A549 (cell line): ENCODE results near the gene UNC13B. TPM values are rescaled to one million over a fixed set of nuclear protein-coding genes. Genes with fewer than 3 reads are reported as not detected.

Experiments
- ATAC-seq, 2 experiments: fragments of 200-7000 bp in 1 of 2; fragments of >200 bp in 1 of 2; cut with Nextera tagmentation in 1 of 2; cut with Tn5 transposase in 1 of 2; 3 replicates each; pipeline versions ENCODE4 v1.8.0 to v1.9.1; 2018 to 2020; ENCODE audit warnings: mild to moderate bottlenecking in 1 of 2, moderate library complexity in 1 of 2
- CTCF ChIA-PET: fragments of 300-600 bp; sonication (Branson Sonifier 250); formaldehyde crosslinking; extraction: SDS; loops from one replicate; lab custom pipeline; 2021; ENCODE audit warnings: antibody characterized with exemption, inconsistent platforms; lab: Yijun Ruan, JAX
- POLR2A ChIA-PET: fragments of 350-600 bp; formaldehyde crosslinking; extraction: SDS; loops from one replicate; lab custom pipeline; 2021; ENCODE audit warnings: antibody characterized with exemption, inconsistent platforms; lab: Yijun Ruan, JAX
- DNase-seq, 2 experiments: peaks; one replicate each; pipeline versions ENCODE4 v3.0.0 to v3.0.0-alpha.2; 2011 to 2016; ENCODE audit warnings: low read depth in 1 of 2, low spot score in 1 of 2
- FAIRE-seq: peaks from 2 replicates; lab custom pipeline; 2011; peaks lifted over from hg19 to GRCh38; lab: Jason Lieb, UNC
- H3K27ac ChIP-seq, 2 experiments: fragments of >200 bp; sonication (Bioruptor Twin); formaldehyde crosslinking; 3 replicates each; pipeline ENCODE4 v1.5.1; 2016 to 2017
- H3K4me1 ChIP-seq: fragments of >200 bp; sonication (Bioruptor Twin); formaldehyde crosslinking; 3 replicates; pipeline ENCODE4 v1.6.1; 2016
- H3K4me2 ChIP-seq: fragments of >200 bp; sonication (Bioruptor Twin); formaldehyde crosslinking; 3 replicates; pipeline ENCODE4 v1.6.1; 2016
- H3K4me3 ChIP-seq: fragments of >200 bp; sonication (Bioruptor Twin); formaldehyde crosslinking; 3 replicates; pipeline ENCODE4 v1.5.1; 2016
- H3K9me3 ChIP-seq: fragments of >200 bp; sonication (Bioruptor Twin); formaldehyde crosslinking; 3 replicates; pipeline ENCODE4 v1.6.1; 2016
- ATOH8 ChIP-seq: fragments of 250-450 bp; sonication (Bioruptor Pico); IDR thresholded peaks from 2 replicates; pipeline ENCODE4 v1.5.0; 2020; ENCODE audit warnings: low read depth, mild to moderate bottlenecking, moderate library complexity
- BHLHE40 ChIP-seq: IDR thresholded peaks from 2 replicates; pipeline ENCODE4 v1.6.1; 2012; ENCODE audit warnings: low read depth, low read length, inconsistent platforms
- CEBPB ChIP-seq, 2 experiments: fragments of >200 bp in 1 of 2; sonication (Bioruptor Twin) in 1 of 2; formaldehyde crosslinking in 1 of 2; IDR thresholded peaks; 2 replicates each; pipeline ENCODE4 v1.6.1; 2012 to 2016
- CTCF ChIP-seq: fragments of >200 bp; sonication (Bioruptor Twin); formaldehyde crosslinking; IDR thresholded peaks from 3 replicates; pipeline ENCODE4 v1.5.1; 2016
- EHF ChIP-seq: fragments of 250-450 bp; sonication (Bioruptor Pico); IDR thresholded peaks from 2 replicates; pipeline ENCODE4 v1.5.0; 2020; ENCODE audit warnings: mild to moderate bottlenecking
- EHMT2 ChIP-seq: fragments of 200-600 bp; sonication (generic); IDR thresholded peaks from 2 replicates; pipeline ENCODE4 v1.6.1; 2016; ENCODE audit warnings: antibody characterized with exemption, low read depth, mild to moderate bottlenecking, moderate library complexity
- ESRRA ChIP-seq: fragments of 150-350 bp; IDR thresholded peaks from 2 replicates; pipeline ENCODE4 v1.6.1; 2014; ENCODE audit warnings: mild to moderate bottlenecking, low read length, borderline replicate concordance
- FOSL2 ChIP-seq, 2 experiments: fragments of 450-650 bp in 1 of 2; fragments of >200 bp in 1 of 2; sonication (Bioruptor Twin) in 1 of 2; formaldehyde crosslinking; IDR thresholded peaks; 2 replicates each; pipeline versions ENCODE4 v1.5.0 to v1.6.1; 2016 to 2020; ENCODE audit warnings: mild to moderate bottlenecking in 1 of 2, moderate library complexity in 1 of 2
- FOXS1 ChIP-seq: fragments of 250-450 bp; sonication (Bioruptor Pico); IDR thresholded peaks from 2 replicates; pipeline ENCODE4 v1.5.0; 2020; ENCODE audit warnings: mild to moderate bottlenecking, moderate library complexity
- HMGXB4 ChIP-seq: fragments of 250-450 bp; sonication (Bioruptor Pico); IDR thresholded peaks from 2 replicates; pipeline ENCODE4 v1.5.0; 2021; ENCODE audit warnings: mild to moderate bottlenecking, moderate library complexity, borderline replicate concordance
- HOXA7 ChIP-seq: fragments of 250-450 bp; sonication (Bioruptor Pico); IDR thresholded peaks from 2 replicates; pipeline ENCODE4 v1.5.0; 2020; ENCODE audit warnings: mild to moderate bottlenecking, moderate library complexity
- JUN ChIP-seq, 2 experiments: fragments of >200 bp; sonication (Bioruptor Twin); formaldehyde crosslinking; IDR thresholded peaks; 2 replicates in 1 of 2; 3 replicates in 1 of 2; pipeline ENCODE4 v1.6.1; 2016 to 2017
- KDM5A ChIP-seq: fragments of 200-600 bp; sonication (generic); IDR thresholded peaks from 2 replicates; pipeline ENCODE4 v1.6.1; 2016; ENCODE audit warnings: antibody characterized with exemption, mild to moderate bottlenecking
- MAX ChIP-seq: IDR thresholded peaks from 2 replicates; pipeline ENCODE4 v1.6.1; 2012
- NR3C1 ChIP-seq: fragments of >200 bp; sonication (Bioruptor Twin); formaldehyde crosslinking; IDR thresholded peaks from 3 replicates; pipeline ENCODE4 v1.6.1; 2017
- POLR2AphosphoS2 ChIP-seq: conservative IDR thresholded peaks from 2 replicates; pipeline ENCODE4 v1.6.1; 2012; ENCODE audit warnings: low read length, improper control_type of control experiment, inconsistent platforms
- RARB ChIP-seq: fragments of 250-450 bp; sonication (Bioruptor Pico); IDR thresholded peaks from 2 replicates; pipeline ENCODE4 v1.8.0; 2021; ENCODE audit warnings: mild to moderate bottlenecking, moderate library complexity
- RCOR1 ChIP-seq: fragments of 150-350 bp; IDR thresholded peaks from 2 replicates; pipeline ENCODE4 v1.6.1; 2014; ENCODE audit warnings: antibody characterized with exemption, low read length, low read depth
- SMC3 ChIP-seq: fragments of >200 bp; sonication (Bioruptor Twin); formaldehyde crosslinking; IDR thresholded peaks from 3 replicates; pipeline ENCODE4 v1.6.1; 2018; ENCODE audit warnings: inconsistent platforms
- TP53 ChIP-seq: fragments of 250-450 bp; sonication (Bioruptor Pico); IDR thresholded peaks from 2 replicates; pipeline ENCODE4 v1.5.0; 2021; ENCODE audit warnings: mild to moderate bottlenecking, moderate library complexity
- ZFP36 ChIP-seq: fragments of 450-650 bp; IDR thresholded peaks from 2 replicates; pipeline ENCODE4 v1.6.1; 2014; ENCODE audit warnings: borderline replicate concordance; ENCODE audit not compliant: partially characterized antibody
- WGBS: methylation state at CpG from one replicate; pipeline ENCODE4 v1.1.6; 2017; ENCODE audit errors: missing lambda C conversion rate; 5-methylcytosine and 5-hydroxymethylcytosine counted together
- polyA plus RNA-seq, 4 experiments: library from polyadenylated mRNA; depleted of rRNA in 3 of 4; stranded (reverse); fragments of >200 nt; fragmentation: RNase III in 1 of 4; extraction: RNeasy Plus Mini Kit Qiagen cat#74134 plus additional on column Dnase treatment in 1 of 4; gene quantifications; 2 replicates in 3 of 4; 3 replicates in 1 of 4; pipeline ENCODE4 v1.2.3, GENCODE V29; 2011 to 2017

Gene UNC13B
- polyA plus RNA-seq, 2 of the 4 experiments (the other 2 are of a cell fraction), result 9.9 to 17.8 TPM

GRCh38 chr9:35340046-35340445 lies 178.2 kb downstream of the UNC13B start:
- DNase-seq (no peak), ATAC-seq (no peak), FAIRE-seq (no peak)
- no peak overlapping the region for H3K4me3 ChIP-seq
- no peak overlapping the region for H3K27ac ChIP-seq
- TF ChIP-seq EHMT2 (no peak), CEBPB (IDR thresholded peaks at IDR 0.05) (no peak)
- 87% methylated on average over 1 of the region's 1 CpG for WGBS
- no peak overlapping the region for H3K4me2 ChIP-seq
- no peaks in the 10 kb centered on the region for H3K4me1 ChIP-seq
- CTCF ChIA-PET, result no interaction called here
- no peaks in the 10 kb centered on the region for H3K9me3 ChIP-seq
- POLR2A ChIA-PET, result no interaction called here

- WGBS, result 66% methylated on average over 2 of the region's 2 CpGs
- Histone ChIP-seq H3K4me2 (no peak overlapping the region), H3K4me3 (no peak overlapping the region), H3K27ac (no peak overlapping the region), H3K9me3 (no peaks in the 10 kb centered on the region), H3K4me1 (no peaks in the 10 kb centered on the region)
- TF ChIP-seq ATOH8 (no peak), TP53 (CRISPR knock-in tag) (no peak), BHLHE40 (no peak), POLR2AphosphoS2 (no peak), EHF (no peak), MAX (no peak), FOSL2 (IDR thresholded peaks at IDR 0.05) (no peak), FOSL2 (CRISPR knock-in tag; IDR thresholded peaks at IDR 0.05) (no peak), HMGXB4 (no peak), SMC3 (no peak), NR3C1 (no peak), FOXS1 (no peak), ZFP36 (no peak), CTCF (no peak), KDM5A (no peak), RARB (CRISPR knock-in tag) (no peak), EHMT2 (no peak), RCOR1 (no peak), JUN (IDR thresholded peaks at IDR 0.05) (no peak), HOXA7 (CRISPR knock-in tag) (no peak)
- CTCF ChIA-PET, result interaction anchor here (1.1 kb wide), 1 partner anchor 14 kb away, joined by 4 read pairs; no protein-coding TSS in a partner anchor
- POLR2A ChIA-PET, result no interaction called here
- FAIRE-seq, result no peak
- ATAC-seq, result no peak
- no peak for DNase-seq
These were observed 179.2 kb downstream of the UNC13B start for GRCh38 chr9:35341021-35341420.

- no peaks in the 10 kb centered on the region for H3K9me3 ChIP-seq
- no peaks in the 10 kb centered on the region for H3K4me1 ChIP-seq
- FAIRE-seq (no peak), DNase-seq (no peak), ATAC-seq (no peak)
- H3K4me2 ChIP-seq, result no peak overlapping the region
- ChIA-PET POLR2A (no interaction called here), CTCF (interaction anchor here (1.1 kb wide), 1 partner anchor 15 kb away, joined by 4 read pairs; no protein-coding TSS in a partner anchor)
- H3K27ac ChIP-seq, result no peak overlapping the region
- TF ChIP-seq ESRRA (no peak), EHF (no peak)
- WGBS, result 53% methylated on average over 5 of the region's 5 CpGs
- no peak overlapping the region for H3K4me3 ChIP-seq
These were observed 179.8 kb downstream of the UNC13B start for GRCh38 chr9:35341585-35341984.
